GM19467 (cell line): Measurements from ENCODE around the gene DGKD.
"Not testable (repeated sequence)": the region's sequence is repeated elsewhere in the genome, so short reads cannot be mapped to it uniquely, and the experiment has no call there.

ENCODE experiments used
- ATAC-seq: cut with Tn5 transposase; IDR thresholded peaks from one replicate; pipeline ENCODE4 v1.9.1; 2021; ENCODE audit warnings: mild to moderate bottlenecking, moderate library complexity; ENCODE audit not compliant: unreplicated experiment

Gene DGKD

DNA sequence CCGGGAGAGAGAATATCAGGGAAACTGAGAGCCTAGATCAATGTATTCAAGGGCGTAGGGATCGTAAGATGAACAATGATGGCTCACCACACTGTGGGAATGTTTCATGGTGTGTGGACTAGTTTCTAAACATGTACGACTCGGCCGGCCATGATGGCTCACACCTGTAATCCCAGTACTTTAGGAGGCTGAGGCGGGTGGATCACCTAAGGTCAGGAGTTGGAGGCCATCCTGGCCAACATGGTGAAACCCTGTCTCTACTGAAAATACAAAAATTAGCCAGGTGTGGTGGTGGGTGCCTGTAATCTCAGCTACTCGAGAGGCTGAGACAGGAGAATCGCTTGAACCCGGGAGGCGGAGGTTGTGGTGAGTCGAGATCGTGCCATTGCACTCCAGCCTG lies 18.2 kb upstream of the DGKD start:
- ATAC-seq = not testable (repeated sequence)

DNA sequence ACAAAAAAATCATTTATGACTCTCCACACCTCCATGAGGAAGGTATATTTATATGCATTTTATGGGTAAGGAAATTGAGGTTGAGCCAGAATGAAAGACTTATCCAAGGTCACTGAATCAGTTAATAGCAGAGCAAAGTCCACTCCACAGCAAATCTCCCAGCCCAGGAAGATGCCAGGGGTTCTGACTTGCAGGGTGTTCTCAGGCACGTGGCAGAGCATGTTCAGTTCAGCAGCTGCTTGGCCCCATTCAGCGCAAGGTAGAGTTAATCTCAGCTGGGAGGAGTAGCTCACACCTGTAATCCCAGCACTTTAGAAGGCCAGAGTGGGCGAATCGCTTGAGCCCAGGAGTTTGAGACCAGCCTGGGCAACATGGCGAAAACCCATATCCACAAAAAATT lies 17.8 kb upstream of the DGKD start:
- ATAC-seq = no peak

DNA sequence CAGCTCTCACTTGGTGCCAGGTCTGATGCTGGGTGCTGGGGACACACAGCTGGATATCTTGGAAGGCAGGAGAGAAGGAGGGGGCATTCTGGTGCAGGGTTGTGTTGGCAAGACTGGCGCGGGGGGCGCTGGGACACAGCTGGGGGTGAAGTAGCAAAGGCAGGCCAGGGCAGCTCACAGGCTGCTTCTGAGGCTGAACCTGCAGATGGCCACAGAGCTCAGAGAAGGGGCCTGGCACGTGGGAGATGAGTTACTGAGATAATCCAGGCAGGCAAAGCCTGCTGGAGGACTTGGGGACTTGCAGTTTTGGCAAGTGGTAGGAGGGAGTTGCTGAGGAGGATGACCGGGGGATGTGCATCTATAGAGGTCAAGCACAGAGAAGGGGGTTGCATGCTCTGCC lies 16.2 kb upstream of the DGKD start:
- no peak for ATAC-seq

DNA sequence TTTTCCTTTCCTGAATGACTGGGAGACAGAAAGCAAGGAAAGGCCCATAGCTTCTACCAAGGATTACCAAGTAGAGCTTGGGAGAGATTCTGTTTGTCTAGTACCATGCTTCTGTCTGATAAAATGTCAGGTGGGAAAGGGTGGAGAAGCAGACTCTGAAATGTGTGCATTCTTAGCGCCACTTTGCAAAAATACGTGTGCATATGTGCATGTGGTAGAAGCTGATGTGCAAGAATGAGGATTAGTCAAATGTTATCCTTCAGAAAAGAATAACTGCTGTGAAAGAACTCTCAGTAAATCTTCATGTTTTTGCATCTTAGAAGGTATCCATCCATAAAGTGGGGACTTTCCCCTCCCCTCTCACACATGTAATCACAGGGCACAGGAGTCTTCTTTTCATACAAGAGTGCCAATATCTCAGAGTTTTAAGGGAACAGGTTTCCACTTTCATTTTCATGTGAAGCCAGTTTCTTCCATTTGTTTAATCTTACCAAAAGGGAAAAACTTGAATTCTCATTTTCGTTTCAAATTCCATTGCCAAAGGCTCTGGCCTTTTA lies 15.4 kb upstream of the DGKD start:
- no peak for ATAC-seq

DNA sequence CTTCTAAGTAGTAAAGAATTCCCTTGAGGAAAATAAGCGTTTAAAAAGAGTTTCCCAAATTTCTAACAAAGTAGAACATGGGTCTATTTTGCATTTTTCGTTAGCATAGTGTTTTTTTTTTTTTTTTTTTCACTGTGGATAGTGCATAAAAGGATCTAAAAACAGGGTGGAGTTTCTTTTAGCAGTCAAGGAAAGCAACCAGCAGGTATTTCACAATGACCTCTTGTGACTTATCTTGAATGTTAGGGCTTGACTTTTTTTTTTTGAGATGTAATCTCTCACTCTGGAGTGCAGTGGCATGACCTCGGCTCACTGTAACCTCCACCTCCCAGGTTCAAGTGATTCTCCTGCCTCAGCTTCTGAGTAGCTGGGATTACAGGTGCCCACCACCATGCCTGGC lies 14.9 kb upstream of the DGKD start:
- no peak for ATAC-seq

DNA sequence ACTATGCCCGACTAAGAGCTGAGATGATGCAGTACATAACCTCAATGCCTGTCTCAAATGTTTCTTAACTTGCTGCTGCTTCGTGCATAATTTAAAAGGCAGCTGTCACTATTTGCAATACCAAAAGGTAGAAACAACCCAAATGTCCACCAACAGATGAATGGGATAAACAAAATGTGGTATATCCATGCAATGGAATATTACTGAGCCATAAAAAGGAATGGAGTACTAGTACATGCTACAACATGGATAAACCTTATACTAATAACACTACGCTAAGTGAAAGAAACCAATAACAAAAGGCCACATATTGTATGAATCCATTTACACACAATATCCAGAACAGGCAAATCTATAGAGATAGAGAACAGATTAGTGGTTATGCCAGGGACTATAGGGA lies 13.0 kb upstream of the DGKD start:
- ATAC-seq = no peak

DNA sequence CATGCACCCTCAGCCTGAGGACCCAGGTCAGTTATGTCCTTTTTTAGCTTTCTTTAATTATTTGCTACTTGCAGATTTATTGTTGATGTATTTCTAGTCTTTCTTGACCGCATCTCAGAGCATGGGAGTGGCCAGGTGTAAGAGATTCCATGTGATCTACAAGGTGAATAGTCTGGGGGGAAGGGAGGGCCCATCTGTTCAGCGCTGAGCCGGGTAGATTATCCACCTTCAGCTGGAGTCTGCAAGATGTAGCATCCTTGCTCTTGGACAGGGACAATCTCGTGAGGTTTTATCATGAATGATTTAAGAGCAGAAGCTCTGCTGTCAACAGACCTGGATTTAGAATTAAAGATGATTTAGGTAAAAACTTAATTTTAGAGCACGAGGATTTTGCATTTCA lies 12.0 kb upstream of the DGKD start:
- ATAC-seq = no peak

DNA sequence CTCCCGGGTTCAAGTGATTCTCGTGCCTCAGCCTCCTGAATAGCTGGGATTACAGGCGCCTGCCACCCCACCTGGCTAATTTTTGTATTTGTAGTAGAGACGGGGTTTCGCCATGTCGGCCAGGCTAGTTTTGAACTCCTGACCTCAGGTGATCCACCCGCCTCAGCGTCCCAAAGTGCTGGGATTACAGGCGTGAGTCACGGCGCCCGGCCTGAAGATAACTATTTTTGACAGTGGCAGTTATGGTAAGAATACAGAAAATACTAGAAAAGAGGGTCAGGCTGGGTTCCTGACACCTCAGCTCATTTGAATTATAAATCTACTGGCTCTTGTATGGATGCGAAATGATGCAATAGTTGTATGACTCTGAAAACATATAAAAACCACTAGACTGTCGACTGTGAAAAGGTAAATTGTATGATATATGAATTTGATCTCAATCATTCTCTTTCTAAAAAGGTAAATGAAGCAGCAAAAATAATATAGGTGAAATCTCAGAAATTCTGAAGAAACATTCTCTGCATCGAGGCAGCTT lies 11.1 kb upstream of the DGKD start:
- ATAC-seq = no peak

DNA sequence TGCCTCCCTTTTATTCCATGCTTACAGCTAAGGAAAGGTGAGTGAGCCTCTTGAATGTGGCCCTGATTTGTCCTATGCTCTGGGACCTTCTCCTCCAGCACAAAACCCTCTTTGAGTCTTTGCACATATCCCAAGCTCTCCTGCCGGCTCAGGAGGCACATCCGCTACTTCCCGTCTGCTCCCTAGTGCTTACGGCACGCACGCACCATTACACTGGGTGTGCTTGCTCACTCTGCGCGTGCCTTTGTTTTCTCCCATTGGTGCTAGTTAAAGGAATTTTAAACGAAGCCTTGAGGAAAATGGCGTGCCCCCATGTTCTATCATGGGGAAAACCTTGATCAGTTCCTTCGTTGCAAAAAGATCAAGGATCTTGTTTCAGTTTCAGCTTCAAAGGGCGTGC lies 7.9 kb upstream of the DGKD start:
- no peak for ATAC-seq

DNA sequence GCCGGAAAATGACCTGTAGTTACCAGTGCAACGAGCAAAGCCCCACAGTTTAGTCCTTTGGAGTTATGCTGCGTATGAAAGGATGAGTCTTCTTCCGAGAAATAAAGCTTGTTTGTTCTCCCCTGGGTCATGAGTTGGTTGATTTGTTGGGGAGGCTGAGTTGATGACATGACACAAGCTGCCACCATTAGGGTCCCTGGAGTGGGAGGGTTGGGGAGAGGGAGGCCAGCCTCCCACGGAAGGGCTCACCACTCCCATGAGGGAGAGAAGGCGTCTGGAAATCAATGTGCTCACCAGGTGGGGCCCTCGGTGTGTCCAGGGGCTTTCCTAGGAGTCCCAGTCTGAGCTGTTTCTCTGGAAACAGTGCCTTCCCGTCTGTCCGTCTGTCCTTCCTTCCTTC lies 7.4 kb upstream of the DGKD start:
- ATAC-seq = no peak

DNA sequence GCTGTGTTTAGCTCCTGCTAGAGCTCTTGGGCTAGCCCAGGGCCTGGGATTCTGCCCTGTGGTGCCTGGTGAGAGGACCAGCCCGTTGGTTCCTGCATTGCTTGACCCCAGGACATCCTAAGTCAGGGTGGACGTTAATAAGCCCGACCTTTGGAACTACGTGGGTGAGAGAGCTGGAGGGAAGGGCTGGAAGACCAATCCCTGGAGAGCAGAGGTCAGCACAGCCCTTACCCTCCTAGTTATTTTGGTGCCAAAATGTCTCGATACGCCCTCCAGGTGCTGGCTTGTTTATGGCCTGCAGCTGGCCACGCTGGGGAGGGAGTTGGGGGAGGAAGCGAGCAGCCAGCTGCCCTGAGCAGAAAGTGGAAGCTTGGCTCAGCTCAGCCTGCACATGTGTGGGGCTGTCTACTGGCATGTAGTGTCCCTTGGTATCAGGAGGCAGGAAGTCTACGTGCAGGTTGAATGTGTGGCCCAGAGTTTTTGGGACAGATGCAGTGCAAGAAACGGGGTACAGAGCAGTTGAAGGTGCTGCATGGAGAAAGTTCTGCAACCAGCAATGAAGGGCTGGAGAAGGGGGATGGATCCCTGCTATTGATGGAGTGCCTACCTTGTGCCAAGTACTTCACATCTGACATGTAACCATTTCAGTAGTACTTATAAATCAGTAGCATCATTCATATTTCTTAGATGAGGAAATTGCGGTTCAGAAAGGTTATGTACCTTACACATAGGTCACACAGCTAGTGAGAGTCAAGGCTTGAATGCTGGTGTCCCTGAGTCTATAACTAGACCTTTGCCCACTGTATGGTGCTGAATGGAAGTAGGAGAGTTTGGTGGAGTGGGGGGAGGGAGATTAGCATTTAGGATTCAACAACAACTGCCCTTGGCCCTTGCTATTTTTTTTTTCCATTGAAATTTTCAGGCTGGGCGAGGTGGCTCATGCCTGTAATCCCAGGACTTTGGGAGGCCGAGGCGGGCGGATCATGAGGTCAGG lies 5.0 kb upstream of the DGKD start:
- ATAC-seq = peak; percentile 62

DNA sequence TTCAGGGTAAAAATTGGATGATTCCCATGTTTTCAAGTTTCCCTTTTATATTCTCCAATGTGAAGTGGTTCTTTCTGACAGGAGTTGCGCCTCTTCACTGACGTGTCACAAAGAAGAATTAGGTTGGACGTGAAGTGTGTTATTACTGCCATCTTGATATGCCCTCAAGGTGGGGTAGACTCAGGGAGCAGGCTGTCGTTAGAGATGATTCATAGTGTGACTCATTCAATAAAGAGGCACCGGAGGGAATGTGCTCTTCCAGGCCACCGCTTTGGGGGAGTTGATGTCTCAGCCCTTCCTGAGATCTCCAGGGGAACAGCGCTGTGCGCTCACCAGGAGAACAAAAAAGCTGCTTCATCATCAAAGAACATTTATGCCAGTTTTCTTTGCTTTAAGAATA lies 3.6 kb upstream of the DGKD start:
- no peak for ATAC-seq

DNA sequence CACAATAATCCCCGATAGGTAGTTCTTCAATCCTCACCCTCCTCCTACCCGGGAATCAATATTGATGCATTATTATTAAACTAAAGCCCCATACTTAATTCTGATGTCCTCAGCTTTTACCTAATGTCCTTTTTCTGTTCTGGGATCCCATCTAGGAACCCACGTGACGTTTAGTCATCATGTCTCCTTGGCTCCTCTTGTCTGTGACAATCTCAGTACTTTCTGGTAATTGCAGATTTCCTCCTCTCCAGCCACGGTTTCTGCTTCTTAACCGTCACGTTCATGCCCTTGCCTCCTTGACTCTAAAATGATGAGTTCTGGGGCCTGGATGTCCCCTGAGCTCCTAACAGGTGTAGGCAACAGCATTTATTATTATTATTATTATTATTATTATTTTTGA lies 2.9 kb upstream of the DGKD start:
- no peak for ATAC-seq

DNA sequence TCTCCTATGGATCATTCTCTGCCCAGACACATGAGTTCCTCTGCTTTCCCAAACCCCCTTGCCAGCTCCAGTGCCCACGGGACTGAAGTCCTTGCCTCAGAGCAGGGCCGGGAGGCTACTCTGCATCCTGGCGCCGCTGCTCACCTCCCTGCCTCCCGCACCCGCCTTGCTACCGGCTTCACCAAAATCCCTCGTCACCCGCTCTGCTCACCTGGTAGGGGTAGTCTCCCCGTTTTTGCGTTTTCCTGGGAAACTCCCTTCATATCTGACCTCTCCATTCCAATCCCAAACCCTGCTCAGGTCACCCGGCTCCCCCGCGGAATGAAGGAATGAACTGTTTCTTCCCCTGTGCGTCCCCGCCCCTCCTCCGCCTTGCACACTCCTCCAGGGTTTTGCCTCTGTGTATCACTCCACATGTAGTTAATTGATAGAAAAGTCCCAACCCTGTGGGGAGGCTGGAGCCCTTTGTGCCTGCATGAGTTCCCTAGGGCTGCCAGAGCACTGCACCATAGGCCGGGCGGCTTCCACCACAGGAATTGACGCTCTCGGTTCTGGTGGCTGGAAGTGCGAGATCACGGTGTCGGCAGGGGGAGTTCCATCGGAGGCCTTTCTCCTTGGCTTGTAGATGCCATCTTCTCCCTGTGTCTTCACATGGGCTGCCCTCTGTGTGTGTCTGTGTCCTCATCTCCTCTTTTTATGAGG lies 2.0 kb upstream of the DGKD start:
- no peak for ATAC-seq

DNA sequence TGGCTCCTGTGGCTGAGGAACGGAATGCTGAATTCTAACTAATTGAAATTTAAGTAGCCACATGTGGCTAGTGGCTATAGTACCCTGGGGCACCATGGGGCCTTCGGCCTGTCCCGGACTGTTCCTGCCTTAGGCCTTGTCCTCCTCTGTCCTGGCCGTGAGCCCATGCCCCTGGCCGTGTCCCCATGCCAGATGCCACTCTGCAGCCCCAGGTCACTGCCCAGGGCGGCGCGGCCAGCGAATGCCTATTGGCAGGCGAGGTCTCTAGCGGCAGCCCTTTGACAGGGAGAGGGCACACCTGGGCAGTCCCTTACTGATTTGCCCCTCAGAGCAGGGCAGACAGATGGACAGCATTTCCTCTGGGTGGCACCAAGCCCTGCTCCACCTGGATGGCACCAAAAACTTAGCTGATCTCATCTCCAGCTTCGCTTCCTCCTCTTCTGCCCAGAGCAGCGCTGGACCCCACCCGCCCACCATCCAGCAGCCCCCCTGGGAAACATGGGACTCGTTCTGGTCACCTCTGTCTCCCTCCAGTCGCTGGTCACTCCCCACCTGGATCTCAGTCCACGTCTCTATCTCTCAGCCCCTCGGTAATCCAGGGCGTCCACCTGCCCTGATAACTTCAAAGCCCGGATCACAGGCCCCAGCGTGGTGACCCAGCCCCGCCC lies 1.1 kb upstream of the DGKD start:
- ATAC-seq = no peak

DNA sequence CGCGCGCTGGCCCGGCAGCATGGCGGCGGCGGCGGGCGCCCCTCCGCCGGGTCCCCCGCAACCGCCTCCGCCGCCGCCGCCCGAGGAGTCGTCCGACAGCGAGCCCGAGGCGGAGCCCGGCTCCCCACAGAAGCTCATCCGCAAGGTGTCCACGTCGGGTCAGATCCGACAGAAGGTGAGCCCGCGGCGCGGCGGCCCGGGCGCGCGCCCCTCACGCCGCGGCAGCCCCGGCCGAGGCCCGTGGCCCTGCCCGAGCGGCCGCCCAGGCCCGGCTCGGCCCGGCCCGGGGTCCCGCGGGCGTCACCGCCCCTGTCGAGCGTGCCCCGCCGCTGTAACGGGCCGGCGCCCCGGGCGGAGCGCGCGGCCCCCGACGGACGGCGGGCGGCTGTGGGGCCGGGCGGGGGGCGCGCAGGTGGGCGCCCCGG lies 218 bp downstream of the DGKD start:
- peak; percentile 31 for ATAC-seq

DNA sequence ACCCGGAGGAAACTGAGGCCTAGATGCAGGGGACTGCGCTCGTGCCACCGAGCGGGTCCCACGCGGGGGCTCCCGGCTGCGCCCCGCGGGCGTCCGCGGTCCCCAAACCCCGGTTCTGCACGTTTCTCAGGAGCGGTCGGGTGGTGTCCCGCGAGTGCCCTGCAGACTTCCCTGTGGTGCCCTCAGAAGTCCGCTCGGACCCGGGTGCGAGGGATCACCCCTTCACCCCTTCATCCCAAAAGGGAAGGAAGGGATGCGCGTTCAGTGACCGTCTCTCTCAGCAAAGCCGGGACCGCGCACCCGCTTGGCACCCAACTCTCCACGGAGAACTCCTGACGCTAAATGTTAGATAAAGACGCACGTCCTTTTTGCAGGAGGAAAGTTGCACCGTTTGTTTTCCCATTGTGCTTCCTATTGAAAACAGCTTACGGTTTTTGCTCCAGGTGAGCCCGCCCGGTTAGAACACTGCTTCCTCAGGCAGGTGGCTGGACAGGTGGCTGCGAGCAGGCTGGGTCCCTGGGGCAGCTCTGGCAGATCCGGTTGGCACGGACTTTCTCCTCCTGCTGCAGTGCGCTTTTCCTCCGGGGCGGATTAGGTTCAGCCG lies 779 bp downstream of the DGKD start:
- ATAC-seq = no peak

DNA sequence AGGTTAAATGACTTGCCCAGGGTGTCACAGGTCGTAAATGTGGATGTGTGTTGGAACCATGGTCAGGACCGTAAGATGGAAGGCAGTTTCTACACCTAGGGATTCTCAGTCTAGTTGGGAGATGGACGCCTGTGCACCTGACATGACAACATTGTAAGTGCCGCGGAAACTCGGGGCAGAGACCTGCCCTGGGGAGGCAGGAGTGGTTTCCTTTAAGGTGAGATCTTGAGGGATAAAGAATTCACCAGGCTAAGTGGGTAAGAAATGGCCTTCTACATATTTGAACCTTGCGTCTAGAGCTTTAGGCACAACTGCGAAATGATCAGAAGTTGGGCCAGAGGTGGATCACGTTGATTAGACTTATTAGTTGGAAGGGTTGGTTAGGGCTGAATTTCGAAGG lies 1.6 kb downstream of the DGKD start:
- no peak for ATAC-seq

DNA sequence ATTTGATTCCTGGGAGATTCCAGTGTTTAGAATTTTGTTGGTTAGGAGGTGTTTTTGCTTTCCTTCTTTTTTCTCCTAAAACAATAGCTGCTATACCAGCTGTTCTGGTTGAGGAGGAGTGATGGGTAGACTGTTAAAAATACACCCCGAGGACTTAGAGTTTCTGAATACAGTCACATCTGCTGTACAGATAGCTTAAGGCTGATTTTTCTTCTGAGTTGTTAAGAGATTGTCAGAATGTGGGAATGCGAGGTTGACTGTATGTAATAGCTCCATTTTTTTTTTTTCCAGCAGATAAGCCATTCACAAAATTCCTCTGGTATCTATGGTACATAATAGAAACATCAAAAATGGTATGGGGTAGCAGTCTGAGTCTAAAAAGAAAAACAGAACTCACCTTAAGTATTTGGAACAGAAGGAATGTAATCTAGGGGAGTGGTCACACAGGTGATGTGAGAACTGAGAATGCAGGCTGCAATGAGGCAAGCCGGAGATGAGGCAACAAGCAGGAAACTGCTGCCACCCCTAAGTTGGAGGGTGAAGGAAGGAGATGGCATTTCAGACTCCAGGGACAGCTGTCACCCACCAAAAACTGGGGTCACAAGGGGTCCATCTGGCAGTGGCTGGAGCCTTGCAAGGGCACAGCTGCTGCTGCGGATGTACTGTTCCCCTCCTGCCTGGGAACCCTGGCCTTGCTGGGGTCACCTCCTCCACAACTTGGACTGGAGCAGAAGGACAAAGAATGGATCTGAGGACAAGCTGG lies 2.4 kb downstream of the DGKD start:
- no peak for ATAC-seq

DNA sequence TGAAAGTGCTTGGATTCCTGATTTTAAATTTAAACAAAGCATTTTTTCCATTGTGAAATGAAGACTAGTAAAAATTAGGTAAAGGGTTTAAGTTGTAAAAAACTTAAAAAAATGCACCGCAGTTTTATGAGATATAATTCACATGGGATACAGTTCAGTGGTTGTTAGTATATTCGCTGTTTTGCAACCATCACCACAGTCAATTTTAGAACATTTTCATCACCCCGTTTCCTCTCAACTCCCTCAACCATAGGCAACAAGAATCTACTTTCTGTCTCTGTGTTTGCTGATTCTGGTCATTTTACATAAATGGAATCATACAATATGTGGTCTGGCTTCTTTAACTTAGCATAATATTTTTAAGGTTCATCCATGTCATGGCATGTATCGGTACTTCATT lies 4.0 kb downstream of the DGKD start:
- ATAC-seq = no peak
